GM21723 (cell line): ENCODE measurements around the gene SIRT2.

Source experiments
- ATAC-seq: cut with Tn5 transposase; IDR thresholded peaks from one replicate; pipeline ENCODE4 v1.9.1; 2021; ENCODE audit warnings: mild to moderate bottlenecking, moderate library complexity; ENCODE audit not compliant: unreplicated experiment

Gene SIRT2

DNA sequence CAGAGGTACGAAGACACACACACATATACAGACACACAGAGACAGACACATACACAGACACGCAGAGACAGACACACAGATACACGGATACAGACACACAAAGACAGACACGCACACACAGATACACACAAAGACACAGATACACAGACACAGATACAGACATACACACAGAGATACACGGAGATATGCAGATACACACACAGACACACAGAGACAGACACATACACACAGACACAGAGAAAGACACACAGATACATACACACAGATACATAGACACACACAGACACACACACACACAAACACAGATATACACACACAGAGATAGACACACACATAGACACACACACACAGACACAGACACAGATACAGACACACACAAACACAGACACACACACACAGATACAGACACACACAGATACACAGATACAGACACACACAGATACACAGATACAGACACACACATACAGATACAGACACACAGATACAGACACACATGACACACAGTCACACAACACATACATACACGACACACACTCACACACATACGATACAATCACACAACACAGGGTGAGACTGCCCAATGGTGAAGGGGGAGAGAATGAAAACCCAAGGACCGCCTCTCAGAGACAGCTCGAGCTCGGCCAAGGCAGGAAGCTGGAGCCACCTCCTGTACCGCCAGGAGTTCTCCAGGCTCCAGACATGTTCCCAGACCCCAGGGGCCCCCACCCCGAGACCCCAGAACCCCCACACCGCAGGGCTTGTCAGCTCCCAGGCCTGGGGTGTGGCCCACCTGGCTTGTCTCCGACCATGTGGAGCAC is 21.4 kb upstream of the SIRT2 start:
- ATAC-seq, result no peak

DNA sequence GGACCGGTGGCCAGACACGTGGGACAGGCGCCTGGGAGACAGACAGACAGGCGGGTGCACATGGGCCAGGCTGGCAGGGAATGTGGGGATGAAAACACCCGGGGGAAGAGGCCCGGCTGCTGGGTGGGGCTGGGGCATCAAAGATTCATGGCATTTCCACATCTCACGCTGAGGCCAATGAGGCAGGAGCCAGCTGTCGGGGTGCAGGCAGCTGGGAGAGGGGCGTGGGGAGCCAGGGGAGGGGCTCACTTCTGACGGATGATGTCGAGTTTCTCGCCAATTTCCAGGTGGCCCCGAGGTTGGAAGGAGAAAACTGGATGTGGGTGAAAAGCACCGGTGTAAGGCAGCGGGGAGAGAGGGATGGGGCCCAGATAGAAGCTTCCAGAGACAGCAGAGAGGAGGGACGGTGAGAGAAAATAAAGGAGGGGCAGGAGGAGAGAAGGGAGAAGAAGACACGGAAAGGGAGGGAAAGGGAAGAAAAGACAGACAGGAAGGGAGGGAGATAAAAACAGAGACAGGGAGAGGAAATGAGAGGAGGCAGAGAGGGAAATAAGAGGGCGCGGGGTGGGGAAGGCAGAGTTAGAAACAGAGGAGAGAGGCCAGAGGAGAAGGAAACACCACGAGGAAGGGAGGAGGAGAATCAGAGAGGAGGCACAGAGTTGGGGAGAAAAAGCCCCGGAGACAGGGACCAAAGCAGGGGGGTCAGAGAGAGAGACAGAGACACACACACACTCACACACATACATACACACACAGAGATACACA is 20.6 kb upstream of the SIRT2 start:
- no peak for ATAC-seq

DNA sequence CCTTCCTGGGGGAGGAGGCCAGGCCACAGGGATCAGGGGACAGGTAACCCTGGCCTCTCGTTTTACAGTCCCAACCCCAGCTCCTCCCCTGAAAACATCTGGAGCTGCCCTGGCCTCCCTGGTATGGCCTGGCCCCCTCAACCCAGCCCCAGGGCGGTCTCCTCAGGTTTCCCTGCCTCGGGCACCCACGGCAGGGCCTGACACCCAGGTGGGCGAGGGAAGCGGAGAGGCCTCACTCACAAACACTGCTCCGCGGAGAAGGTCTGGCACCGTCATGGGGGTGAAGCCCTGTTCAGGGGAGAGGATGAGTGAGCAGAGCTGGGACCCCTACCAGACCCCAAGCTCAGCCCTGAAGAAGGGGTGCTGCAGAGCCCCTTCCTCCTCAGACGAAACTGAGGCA is 19.1 kb upstream of the SIRT2 start:
- ATAC-seq, result no peak

DNA sequence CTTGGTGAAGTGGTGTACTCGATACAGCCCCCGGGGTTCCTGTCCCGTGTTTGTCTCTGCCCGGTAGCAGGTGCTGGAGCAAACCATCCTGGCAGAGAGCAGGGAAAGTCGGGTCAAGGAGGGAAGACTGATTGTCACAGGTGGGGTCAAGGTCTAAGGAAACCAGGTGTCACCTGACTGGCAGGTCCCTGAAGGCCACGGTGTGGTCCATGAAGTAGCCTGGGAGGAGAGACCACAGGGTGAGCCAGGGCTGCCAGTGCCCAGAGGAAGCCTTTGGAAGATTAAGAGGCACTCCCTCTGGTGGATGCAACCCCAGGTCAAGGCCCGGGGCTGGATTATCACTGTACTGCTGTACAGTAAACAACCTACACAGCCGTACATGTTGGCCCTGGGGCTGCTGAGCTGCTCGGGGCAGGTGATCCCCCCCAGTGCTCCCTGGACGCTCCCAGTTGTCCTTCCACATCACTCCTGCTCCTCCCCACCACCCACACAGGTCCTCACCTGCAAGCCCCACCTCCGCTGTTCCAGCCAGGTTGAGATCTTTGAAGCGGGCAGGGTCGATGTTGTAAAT is 18.6 kb upstream of the SIRT2 start:
- ATAC-seq, result no peak

DNA sequence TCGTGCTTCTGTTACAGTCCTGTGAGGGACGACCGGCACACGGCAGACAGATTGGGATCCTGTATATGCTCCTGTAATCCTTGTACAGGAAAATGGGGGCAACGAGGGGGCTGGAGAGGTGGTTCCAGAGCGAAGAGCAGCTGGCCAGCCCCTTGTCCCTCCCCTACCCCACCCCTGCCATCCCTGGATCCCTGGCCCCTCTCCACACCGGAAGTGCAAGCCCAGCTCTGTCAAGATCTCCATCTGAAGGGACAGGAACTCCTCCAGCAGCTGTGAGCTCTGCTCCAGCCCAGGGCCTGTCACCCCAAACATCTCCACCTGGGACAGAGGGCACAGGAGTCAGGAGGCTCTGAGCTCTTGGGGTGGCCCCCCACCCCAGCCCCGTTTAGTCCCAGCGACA is 18.1 kb upstream of the SIRT2 start:
- ATAC-seq, result no peak

DNA sequence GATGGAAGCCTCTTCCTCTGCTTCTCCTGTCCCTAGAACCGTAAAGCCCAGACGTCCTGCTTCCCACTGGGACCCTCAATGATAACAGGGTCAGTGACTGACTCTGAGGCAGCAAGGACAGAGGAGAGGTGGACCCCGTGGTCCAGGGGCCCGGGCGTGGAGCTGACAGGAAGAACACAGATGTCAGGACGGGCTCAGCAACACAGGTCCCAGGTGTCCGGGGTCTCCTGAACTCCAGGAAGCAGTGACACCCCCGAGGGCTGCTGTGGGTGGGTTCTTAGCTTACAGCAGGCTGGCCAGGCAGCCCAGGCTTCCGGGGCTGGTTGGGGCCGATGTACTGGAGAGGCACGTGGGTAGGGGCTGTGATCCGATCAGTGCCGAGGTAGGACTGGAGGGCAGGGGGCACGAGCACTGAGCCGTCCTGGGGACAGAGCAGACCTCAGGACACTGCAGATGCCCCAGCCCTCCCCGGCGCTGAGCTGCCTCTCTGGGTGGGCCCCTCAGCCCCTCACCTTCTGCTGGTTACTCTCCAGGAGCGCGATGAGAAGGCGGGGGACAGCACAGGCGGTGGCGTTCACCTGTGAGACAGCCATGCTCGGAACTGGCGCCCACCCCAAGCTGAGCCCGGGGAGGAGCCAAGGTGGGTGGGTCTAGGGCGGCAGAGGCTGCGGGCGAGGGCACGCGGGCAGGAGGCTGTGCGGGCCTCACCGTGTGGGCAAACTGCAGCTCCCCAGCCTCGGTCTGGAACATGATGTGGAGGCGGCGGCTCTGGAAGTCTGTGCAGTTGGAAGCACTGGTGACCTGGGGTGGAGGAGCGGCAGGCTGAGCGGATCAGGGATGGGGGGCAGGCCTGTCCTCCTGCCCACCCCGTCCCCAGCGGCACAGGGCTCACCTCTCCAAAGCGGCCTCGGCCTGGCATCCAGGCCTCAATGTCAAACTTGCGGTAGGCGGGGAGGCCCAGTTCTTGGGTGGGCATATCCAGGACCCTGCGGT is 16.2 kb upstream of the SIRT2 start:
- ATAC-seq, result no peak

DNA sequence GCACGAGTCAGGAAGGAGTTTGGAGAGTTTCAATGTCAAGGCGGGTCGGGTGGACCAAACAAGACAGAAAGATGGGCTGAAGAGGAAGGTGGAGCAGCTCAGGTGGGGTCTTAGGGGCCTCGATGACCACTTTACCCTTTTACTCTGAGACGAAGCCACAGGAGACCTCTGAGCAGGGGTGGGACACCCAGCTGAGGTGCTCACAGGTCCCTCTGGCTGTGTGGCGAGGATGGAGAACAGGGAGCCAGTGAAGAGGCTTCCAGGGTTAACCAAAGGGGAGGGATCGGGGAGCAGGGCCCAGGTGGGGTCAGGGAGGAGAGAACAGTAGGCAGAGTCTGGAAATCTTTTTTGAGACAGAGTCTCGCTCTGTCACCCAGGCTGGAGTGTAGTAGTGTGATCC is 14.5 kb upstream of the SIRT2 start:
- no peak for ATAC-seq

DNA sequence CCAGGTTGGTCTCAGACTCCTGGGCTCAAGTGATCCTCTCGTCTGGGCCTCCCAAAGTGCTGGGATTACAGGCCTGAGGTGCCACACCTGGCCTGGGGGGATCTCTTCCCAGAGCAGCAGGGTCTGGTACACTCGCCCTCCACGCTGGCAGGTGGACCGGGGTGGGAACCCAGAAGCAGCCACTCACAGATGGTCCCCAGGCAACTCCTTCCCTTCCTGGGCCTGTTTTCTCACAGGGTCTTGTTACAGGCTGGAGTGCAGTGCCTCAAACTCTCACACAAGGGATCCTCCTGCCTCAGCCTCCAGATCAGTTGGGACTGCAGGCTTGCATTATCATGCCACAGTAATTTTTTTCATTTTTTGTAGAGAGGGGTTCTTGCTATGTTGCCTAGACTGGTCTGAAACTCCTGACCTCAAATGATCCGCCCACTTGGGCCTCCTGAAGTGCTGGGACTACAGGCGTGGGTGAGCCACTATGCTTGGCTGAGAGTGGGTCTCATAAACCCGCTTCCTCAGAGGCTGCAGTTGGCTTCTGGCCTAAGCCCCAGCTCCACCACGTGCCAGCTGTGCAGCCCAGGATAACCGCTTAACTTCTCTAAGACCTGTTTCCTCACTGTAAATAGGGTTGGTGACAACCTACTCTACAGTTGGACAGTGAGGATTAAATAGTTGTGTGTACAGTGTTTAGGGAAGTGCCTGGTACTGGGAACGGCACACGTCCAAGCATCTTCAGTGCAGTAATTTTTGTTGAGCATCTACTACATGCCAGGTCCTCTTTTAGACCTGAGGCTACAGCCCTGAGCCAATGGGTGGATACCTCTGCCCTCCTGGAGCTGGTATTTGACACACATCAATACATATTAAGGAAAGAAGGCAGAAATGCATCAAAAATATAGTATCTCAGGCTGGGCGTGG is 13.4 kb upstream of the SIRT2 start:
- no peak for ATAC-seq

DNA sequence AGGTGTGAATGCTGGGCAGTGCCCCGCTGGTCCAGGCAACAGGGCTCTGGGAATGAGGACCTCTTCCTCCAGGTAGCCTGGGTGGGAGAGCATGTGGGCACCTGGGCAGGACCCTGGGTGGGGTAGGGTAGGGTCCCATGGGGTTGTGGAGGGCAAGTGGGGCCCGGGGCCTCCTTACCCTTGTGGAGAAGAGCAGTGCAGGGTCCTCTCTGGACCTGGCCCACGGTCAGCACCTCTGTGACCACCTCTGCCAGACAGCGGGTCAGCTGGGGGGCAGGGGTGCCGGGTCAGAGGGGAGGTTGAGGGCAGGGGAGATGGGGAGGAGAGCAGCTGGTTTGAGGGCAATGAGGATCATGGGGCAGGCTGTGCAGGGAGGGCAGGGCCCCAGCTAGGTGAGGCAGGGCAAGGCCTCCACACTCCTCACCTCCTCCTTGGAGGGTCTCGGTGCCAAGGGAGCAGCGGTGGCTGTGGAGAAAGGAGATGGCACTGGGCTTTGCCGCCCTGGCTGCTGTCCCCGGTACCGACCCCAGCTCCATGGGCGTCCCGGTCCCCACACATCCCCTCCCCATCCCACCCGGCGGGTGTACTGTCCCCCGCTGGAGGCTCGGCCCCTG is 12.1 kb upstream of the SIRT2 start:
- no peak for ATAC-seq

DNA sequence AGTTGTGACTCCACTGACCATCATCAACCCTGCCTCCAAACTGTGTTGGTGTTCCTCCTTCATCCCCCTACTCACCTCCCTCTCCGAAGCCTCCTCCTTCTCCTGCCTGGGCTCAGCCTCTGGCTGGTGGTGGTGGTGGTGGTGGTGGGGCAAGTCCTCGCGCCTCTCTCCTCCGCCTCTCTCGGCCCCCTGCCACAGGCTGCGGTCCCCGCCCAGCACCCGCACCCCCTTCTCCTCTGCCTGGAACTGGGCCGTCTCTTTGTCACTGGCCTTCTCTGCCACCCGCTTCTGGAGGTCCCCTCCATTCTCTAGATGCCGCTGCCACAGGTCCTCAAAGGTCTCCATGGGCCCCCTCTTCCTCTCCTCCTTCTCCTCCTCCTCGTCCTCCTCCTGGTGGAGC is 11.1 kb upstream of the SIRT2 start:
- ATAC-seq, result no peak

DNA sequence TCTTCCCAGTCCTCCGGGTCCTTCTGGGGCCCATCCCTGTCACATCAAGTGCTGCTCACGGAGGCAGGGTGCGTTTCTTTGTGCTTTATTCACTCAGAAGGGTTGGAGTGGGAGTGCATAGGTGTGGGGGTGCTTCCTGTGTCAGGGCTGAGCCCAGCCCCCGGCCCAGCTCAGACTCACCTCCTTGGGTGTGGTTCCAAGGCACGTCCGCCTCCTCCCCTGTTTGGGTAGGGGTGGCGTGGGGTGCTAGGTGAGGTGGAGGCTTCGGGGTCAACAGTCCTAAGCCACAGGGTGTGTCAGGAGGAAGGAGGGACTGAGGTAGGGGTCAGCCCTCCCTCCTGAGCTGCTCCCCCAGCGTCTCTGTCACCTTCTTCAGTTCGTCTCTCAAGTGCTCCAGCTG is 9.5 kb upstream of the SIRT2 start:
- ATAC-seq, result no peak

DNA sequence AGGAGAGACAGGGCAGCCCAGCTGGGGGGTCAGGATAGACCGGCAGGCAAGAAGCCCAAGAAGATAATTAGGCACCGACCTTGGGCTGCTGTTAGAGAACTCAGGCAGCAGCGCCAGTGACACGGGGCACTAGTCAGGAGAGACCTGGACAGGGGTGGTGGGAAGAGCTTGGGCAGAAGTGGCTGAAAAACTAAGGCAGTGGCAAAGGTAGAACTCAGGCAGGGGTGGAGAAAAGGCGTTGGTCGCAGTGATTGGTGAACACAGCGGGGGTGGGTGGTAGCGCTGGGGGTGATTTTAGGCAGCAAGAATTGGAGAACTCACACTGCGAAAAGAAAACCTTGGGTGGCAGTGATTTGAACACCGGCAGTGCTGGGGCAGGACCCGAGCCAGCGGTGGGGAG is 8.3 kb upstream of the SIRT2 start:
- ATAC-seq, result no peak

DNA sequence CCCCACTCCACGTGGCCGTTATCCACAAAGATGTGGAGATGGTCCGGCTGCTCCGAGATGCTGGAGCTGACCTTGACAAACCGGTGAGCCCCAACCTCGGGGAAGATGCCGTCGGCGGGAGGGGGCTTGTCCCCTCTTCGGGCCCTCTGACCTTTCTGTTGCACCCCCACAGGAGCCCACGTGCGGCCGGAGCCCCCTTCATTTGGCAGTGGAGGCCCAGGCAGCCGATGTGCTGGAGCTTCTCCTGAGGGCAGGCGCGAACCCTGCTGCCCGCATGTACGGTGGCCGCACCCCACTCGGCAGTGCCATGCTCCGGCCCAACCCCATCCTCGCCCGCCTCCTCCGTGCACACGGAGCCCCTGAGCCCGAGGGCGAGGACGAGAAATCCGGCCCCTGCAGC is 7.8 kb upstream of the SIRT2 start:
- no peak for ATAC-seq

DNA sequence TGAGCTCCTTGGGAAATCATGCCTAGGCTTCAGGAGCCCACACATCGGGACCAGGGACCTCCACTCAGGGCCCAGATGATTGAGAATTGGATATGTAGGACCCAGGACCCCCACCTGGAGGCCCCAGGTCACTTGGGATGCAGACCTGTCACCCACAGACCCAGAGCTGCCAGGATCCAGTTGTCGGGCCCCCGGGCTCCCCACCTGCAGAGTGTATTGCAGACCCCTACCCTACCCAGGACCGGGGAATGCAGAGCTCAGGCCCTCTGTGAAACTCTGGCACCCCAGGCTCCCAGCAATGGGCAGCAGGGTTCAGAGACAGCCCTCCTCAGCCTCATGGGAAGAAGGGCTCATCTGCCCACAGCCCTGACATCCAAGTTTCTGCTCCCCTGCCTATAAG is 6.2 kb upstream of the SIRT2 start:
- no peak for ATAC-seq

DNA sequence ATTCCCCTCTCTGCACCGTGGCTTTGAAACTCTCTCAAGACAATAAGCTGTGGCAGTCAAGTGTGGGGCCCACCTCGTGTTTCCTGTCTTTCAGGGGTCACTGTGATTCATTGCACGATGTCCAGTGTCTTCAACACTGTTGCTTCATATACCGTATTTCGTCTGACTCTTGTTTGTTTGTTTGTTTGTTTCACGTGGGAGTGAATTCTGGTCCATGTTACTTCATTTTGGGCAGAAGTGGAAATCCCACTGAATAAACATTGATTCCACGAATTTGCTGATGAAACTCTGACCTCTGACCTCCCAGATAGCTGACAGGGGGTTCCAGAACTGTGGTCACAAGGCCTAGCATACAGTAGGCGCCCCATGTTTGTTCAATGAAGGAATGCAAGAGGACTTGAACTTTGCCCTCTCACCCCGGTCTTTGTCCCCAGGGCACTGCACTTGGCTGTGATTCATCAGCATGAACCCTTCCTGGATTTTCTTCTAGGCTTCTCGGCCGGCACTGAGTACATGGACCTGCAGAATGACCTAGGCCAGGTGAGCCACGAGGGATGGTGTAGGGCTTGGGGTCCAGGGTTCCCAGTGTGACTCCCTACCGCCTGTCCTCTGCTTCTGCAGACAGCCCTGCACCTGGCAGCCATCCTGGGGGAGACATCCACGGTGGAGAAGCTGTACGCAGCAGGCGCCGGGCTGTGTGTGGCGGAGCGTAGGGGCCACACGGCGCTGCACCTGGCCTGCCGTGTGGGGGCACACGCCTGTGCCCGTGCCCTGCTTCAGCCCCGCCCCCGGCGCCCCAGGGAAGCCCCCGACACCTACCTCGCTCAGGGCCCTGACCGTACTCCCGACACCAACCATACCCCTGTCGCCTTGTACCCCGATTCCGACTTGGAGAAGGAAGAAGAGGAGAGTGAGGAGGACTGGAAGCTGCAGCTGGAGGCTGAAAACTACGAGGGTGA is 5.4 kb upstream of the SIRT2 start:
- no peak for ATAC-seq

DNA sequence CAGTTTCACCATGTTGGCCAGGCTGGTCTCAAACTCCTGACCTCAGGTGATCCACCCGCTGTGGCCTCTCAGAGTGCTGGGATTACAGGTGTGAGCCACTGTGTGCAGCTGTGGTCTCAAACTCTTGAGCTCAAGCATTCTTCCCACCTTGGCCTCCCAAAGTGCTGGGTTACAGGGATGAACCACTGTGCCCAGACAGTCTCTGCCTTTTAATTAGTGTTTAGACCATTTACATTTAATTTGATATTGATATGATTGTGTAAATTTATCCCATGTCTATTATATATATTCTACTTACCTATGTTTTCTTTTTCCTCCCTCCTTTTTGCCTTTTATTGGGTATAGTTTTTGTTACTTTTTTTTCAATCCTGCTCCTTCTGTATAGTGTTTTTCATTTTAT is 2.3 kb upstream of the SIRT2 start:
- ATAC-seq, result no peak

DNA sequence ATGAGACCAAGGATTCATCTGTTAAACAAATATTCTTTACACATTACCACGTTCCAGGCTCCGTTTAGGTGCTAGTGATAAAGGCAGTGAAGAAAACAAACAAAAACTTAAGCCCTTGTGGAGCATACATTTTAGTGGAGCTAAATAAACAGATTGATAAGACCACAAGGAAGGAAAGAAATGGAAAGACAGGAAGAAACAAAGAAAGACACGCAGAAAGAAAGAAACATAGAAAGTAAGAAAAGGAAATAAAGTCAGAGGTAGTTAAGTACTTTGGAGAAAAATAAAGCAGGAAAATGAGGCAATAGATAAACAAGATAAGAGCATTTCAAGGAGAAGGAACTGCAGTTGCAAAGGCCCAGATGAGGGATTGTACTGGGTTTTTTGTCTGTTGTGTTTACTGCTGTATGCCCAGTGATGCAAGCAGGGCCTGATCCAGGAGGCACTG is 1.3 kb upstream of the SIRT2 start:
- no peak for ATAC-seq

DNA sequence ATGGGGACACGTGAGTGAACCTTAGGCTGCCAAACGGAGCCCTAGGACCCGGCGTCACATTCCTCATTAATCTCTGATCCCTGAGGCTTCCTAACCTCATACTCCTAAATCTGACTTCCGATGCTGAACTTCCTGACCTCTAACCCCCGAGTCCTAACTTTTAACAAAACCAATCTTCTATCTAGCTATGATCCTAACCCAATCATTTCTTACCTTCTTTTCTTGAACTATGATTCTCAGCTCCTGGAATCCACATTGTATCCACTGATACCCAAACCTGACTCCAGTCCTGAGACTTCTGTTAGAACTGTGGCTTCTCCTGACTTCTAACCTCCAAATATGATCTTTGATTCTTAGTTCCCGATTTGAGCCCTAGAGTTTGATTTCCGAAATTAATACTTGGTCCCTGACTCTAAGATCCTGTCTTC is 798 bp upstream of the SIRT2 start:
- no peak for ATAC-seq
